HCT116 (cell line): ENCODE results near the gene HIVEP1. TPM values are rescaled to one million over a fixed set of nuclear protein-coding genes. Genes with fewer than 3 reads are reported as not detected.

Experiments
- ATAC-seq: fragments of 200-7000 bp; cut with Tn5 transposase; 2 replicates; pipeline ENCODE4 v1.9.1; 2020; ENCODE audit warnings: mild to moderate bottlenecking, moderate library complexity
- BruUV-seq: library from RNA; stranded (reverse); fragments of 400-500 nt; replicated peaks from 2 replicates; lab custom pipeline; 2021; lab: Mats Ljungman, UMichigan
- CTCF ChIA-PET: fragments of 300-600 bp; sonication (Branson Sonifier 250); formaldehyde crosslinking; loops from one replicate; lab custom pipeline; 2021; ENCODE audit warnings: antibody characterized with exemption; lab: Charles Lee
- POLR2A ChIA-PET: fragments of 300-600, 350-600 bp; sonication (Branson Sonifier 250); formaldehyde crosslinking; loops from one replicate; lab custom pipeline; 2021; ENCODE audit warnings: antibody characterized with exemption; lab: Charles Lee
- RAD21 ChIA-PET, 2 experiments: fragments of 300-600 bp; sonication (Branson Sonifier 250); formaldehyde crosslinking; loops; one replicate each; lab custom pipeline; 2023; ENCODE audit warnings: low total read pairs in 2 of 2; ENCODE audit not compliant: uncharacterized antibody in 2 of 2, unreplicated experiment in 2 of 2, low non-redundant PET in 1 of 2; lab: Charles Lee
- DNase-seq: peaks from one replicate; pipeline ENCODE4 v3.0.0-alpha.2; 2010; ENCODE audit warnings: low read depth, low spot score
- H2AFZ ChIP-seq: fragments of 200-600 bp; shearing (Covaris generic), sonication (generic); 2 replicates; pipeline ENCODE4 v1.6.1; 2017; ENCODE audit warnings: low read depth, mixed run types, mixed read lengths, antibody characterized with exemption, low read length; ENCODE audit not compliant: poor library complexity, severe bottlenecking
- H3K27ac ChIP-seq: 2 replicates; pipeline ENCODE4 v1.5.1; 2012; ENCODE audit warnings: low read depth, low read length
- H3K27me3 ChIP-seq: fragments of 200-600 bp; sonication (generic); 2 replicates; pipeline ENCODE4 v1.6.1; 2016; ENCODE audit warnings: mixed run types, low read length, mixed read lengths; ENCODE audit not compliant: insufficient read depth
- H3K36me3 ChIP-seq, 2 experiments: fragments of 200-500 bp in 1 of 2; fragments of 200-600 bp in 1 of 2; sonication (Bioruptor generic) in 1 of 2; sonication (generic) in 1 of 2; 2 replicates each; pipeline versions ENCODE4 v1.5.1 to v1.6.1; 2014 to 2016; ENCODE audit warnings: low read length in 2 of 2, inconsistent platforms in 1 of 2, mixed read lengths in 1 of 2, mixed run types in 1 of 2; ENCODE audit not compliant: insufficient read depth in 2 of 2, control insufficient read depth in 1 of 2
- H3K4me1 ChIP-seq, 2 experiments: fragments of 200-600 bp in 1 of 2; sonication (generic) in 1 of 2; 2 replicates each; pipeline versions ENCODE4 v1.5.1 to v1.6.1; 2012 to 2017; ENCODE audit warnings: low read length in 2 of 2, inconsistent platforms in 1 of 2, mild to moderate bottlenecking in 1 of 2, mixed read lengths in 1 of 2, mixed run types in 1 of 2, moderate library complexity in 1 of 2; ENCODE audit not compliant: insufficient read depth in 2 of 2, control insufficient read depth in 1 of 2
- H3K4me2 ChIP-seq: fragments of 200-600 bp; sonication (generic); 2 replicates; pipeline ENCODE4 v1.6.1; 2017; ENCODE audit warnings: mixed run types, low read length, mixed read lengths
- H3K4me3 ChIP-seq, 2 experiments: fragments of 200-600 bp in 1 of 2; sonication (generic) in 1 of 2; replicated peaks in 1 of 2; 2 replicates each; pipeline ENCODE4 v1.5.1; 2011 to 2016; ENCODE audit warnings: low read length in 2 of 2, control low read depth in 1 of 2, low read depth in 1 of 2, mild to moderate bottlenecking in 1 of 2, mixed read lengths in 1 of 2, mixed run types in 1 of 2
- H3K79me2 ChIP-seq: fragments of 200-600 bp; sonication (generic); 2 replicates; pipeline ENCODE4 v1.6.1; 2017; ENCODE audit warnings: mild to moderate bottlenecking, mixed run types, low read length, moderate library complexity, mixed read lengths; ENCODE audit not compliant: insufficient read depth
- H3K9ac ChIP-seq: fragments of 200-600 bp; sonication (generic); 2 replicates; pipeline ENCODE4 v1.6.1; 2016; ENCODE audit warnings: low read length, mixed read lengths
- H3K9me2 ChIP-seq: fragments of 200-600 bp; sonication (generic), shearing (Covaris generic); 2 replicates; pipeline ENCODE4 v1.6.1; 2017; ENCODE audit warnings: mixed run types, mild to moderate bottlenecking, moderate library complexity; ENCODE audit not compliant: insufficient read depth
- H3K9me3 ChIP-seq, 2 experiments: fragments of 200-500 bp in 1 of 2; fragments of 200-600 bp in 1 of 2; sonication (Bioruptor generic) in 1 of 2; sonication (generic) in 1 of 2; 2 replicates each; pipeline ENCODE4 v1.6.1; 2014 to 2017; ENCODE audit warnings: low read length in 2 of 2, mixed read lengths in 2 of 2, inconsistent platforms in 1 of 2, low read depth in 1 of 2, mild to moderate bottlenecking in 1 of 2, mixed run types in 1 of 2, moderate library complexity in 1 of 2; ENCODE audit not compliant: control insufficient read depth in 1 of 2, insufficient read depth in 1 of 2
- H4K20me1 ChIP-seq: fragments of 200-600 bp; sonication (generic), shearing (Covaris generic); 2 replicates; pipeline ENCODE4 v1.6.1; 2017; ENCODE audit warnings: mixed run types, mild to moderate bottlenecking, moderate library complexity; ENCODE audit not compliant: insufficient read depth
- CBX3 ChIP-seq: IDR thresholded peaks from 2 replicates; pipeline ENCODE4 v1.6.1; 2012; ENCODE audit warnings: low read depth
- FOSL1 ChIP-seq: IDR thresholded peaks from 2 replicates; pipeline ENCODE4 v1.6.1; 2012; ENCODE audit warnings: low read depth
- JUND ChIP-seq: IDR thresholded peaks from 2 replicates; pipeline ENCODE4 v1.6.1; 2012
- MAX ChIP-seq: IDR thresholded peaks from 2 replicates; pipeline ENCODE4 v1.6.1; 2012
- POLR2AphosphoS5 ChIP-seq: IDR thresholded peaks from 2 replicates; pipeline ENCODE4 v1.6.1; 2011; ENCODE audit warnings: mild to moderate bottlenecking, low read depth, low read length, moderate library complexity
- TCF7L2 ChIP-seq: IDR thresholded peaks from 2 replicates; pipeline ENCODE4 v1.7.0; 2011; ENCODE audit warnings: borderline replicate concordance, inconsistent platforms; ENCODE audit not compliant: insufficient read depth, insufficient read length; ENCODE audit errors: extremely low read depth
- YY1 ChIP-seq: IDR thresholded peaks from 2 replicates; pipeline ENCODE4 v1.6.1; 2011; ENCODE audit warnings: low read length, low read depth, moderate library complexity, mild to moderate bottlenecking; ENCODE audit not compliant: insufficient replicate concordance; ENCODE audit errors: extremely low read depth
- ZBTB33 ChIP-seq: IDR thresholded peaks from 2 replicates; pipeline ENCODE4 v1.6.1; 2011; ENCODE audit warnings: mild to moderate bottlenecking, low read length, moderate library complexity; ENCODE audit not compliant: insufficient replicate concordance; ENCODE audit errors: extremely low read depth
- ZFX ChIP-seq: fragments of 450-650 bp; IDR thresholded peaks from 2 replicates; pipeline ENCODE4 v1.6.1; 2017
- intact Hi-C: fragments of 100-400 bp; cut with micrococcal nuclease; formaldehyde crosslinking; loops from 2 replicates; pipeline ENCODE4 v1.10.0; 2022
- total RNA-seq: library from RNA; stranded (reverse); gene quantifications from one replicate; pipeline ENCODE4 v1.2.1, GENCODE V29; 2021; ENCODE audit not compliant: unreplicated experiment

Gene HIVEP1
- total RNA-seq, 1 experiment from 2014 or later = 11.2 TPM

GRCh38 chr6:12101653-12102312 is 89.7 kb downstream of the HIVEP1 start:
- no peak overlapping the region for H3K27ac ChIP-seq
- no peak overlapping the region for H3K9ac ChIP-seq
- intact Hi-C loops = no loop called here
- H3K27me3 ChIP-seq = no peaks in the 10 kb centered on the region
- no peaks in the 10 kb centered on the region for H3K9me2 ChIP-seq
- no peaks in the 10 kb centered on the region for H3K9me3 ChIP-seq
- H3K36me3 ChIP-seq = no peaks in the 10 kb centered on the region
- ChIA-PET RAD21 (no interaction called here), CTCF (no interaction called here), POLR2A (no interaction called here)
- H4K20me1 ChIP-seq = no peaks in the 10 kb centered on the region; the same call in 1 of the 2 replicates
- TF ChIP-seq JUND = no peak
- TF ChIP-seq POLR2AphosphoS5 = no peak
- no peak for TF ChIP-seq MAX
- TF ChIP-seq CBX3 = no peak
- no peak for TF ChIP-seq ZFX
- TF ChIP-seq TCF7L2 = no peak
- TF ChIP-seq YY1 = no peak
- TF ChIP-seq ZBTB33 = no peak
- no peak for TF ChIP-seq FOSL1
- H3K4me1 ChIP-seq = no peaks in the 10 kb centered on the region
- no peak overlapping the region for H3K4me3 ChIP-seq
- H2AFZ ChIP-seq = no peak overlapping the region
- H3K4me2 ChIP-seq = no peak overlapping the region
- no TSS peak for BruUV-seq
- DNase-seq (no peak), ATAC-seq (no peak)
- H3K79me2 ChIP-seq = no peaks in the 10 kb centered on the region
